NCI-H128 (cell line): ENCODE results near the gene SLAMF7.

Experiments
- DNase-seq: peaks from one replicate; lab custom pipeline; 2025; ENCODE audit not compliant: unreplicated experiment; lab: John Stamatoyannopoulos, UW

The SLAMF7 gene

GRCh38 chr1:160800142-160800541 lies 61.1 kb downstream of the SLAMF7 start:
- no peak for DNase-seq

GRCh38 chr1:160800645-160801408 lies 61.8 kb downstream of the SLAMF7 start:
- DNase-seq = no peak

GRCh38 chr1:160801836-160802580 lies 63.0 kb downstream of the SLAMF7 start:
- DNase-seq = no peak
